Activated T-helper 9 cell treated with anti-CD3 and anti-CD28 coated beads, Interleukin-2, amount 50 U/mL, for 16 hours (primary cell): Measurements from ENCODE around the gene CNKSR3.
"Not testable (repeated sequence)": the region's sequence is repeated elsewhere in the genome, so short reads cannot be mapped to it uniquely, and the experiment has no call there.

Experiments
- DNase-seq: peaks from one replicate; pipeline ENCODE4 v3.0.0-alpha.2; 2020; ENCODE audit warnings: low read depth

Gene CNKSR3

DNA sequence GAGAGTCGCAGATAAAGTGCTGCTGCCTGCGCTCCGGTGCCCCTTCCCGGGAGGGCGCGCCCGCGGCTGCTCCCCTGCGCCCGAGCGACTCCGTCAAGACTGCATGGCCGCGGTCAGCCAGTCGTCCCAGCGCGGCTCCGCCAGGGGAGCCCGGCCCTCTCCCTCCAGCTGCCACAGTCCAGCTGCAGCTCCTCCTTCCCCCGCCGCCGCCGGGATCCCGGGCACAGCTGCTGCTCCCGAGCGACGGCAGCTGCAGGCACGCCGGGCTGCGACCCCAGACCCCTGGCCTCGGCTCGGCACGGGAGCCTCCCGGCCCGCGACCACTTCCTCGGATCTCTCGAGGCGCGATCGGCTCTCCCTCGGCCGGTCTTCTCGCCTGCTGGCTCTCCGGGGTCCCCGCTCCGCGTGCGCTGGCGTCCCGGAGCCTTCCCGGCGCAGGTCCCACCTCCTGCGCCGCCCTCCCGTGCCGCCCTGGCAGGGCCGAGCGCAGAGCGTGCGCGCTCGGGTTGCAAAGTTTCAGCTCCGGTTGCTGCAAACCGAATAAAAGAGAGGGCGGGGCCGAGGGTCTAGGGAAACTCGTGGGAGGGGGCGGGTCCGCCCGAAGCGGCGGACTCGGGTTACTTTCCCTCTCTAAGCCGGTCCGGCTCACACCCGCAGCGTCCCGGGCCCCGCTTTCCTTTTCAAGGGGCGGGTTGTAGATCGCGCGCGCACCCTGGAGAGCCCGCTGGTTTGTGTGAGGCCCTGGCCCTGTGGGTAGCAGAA is at the start of gene CNKSR3:
TSS of gene CNKSR3 (minus strand) at position 542 of the 762 bp plus-strand sequence. CDS start 571 bp downstream, outside the sequence.
- no peak for DNase-seq

DNA sequence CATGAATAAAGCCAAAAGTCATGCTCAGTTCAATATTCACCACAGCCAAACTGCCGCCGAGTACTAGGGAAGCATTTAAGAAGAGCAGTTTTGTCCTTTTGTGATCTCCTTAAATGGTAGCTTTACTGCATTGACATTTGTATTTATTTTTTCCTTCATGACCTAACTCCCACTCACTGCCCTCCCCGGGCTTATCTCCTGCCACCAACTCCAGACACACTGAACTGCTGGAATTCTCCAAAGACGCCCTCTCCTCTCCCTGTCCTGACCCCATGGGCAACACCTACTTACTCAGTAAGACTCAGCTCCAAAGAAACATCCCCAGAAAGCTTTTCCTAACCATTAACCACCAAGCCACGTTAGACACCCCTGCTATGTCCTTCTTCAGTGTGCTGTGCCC is 48.5 kb upstream of the CNKSR3 start:
- DNase-seq = no peak

DNA sequence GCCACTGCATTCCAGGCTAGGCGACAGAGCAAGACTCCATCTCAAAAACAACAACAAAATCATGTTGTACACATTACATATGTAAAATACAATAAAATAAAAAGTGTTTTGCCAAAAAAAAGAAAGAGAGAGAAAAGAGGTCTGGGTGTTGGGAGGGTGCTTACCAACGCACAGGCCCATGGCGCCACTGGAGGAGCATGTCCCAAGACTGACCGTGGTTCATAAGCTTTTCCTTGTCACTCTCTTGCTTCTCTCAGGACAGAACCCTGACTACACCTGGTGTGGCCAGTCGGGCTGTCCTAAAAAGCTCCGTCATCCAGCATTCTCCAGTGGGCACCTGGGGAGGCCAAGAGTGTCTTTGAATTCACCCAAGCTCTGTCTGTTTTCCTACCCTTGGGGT is 48.0 kb upstream of the CNKSR3 start:
- no peak for DNase-seq

DNA sequence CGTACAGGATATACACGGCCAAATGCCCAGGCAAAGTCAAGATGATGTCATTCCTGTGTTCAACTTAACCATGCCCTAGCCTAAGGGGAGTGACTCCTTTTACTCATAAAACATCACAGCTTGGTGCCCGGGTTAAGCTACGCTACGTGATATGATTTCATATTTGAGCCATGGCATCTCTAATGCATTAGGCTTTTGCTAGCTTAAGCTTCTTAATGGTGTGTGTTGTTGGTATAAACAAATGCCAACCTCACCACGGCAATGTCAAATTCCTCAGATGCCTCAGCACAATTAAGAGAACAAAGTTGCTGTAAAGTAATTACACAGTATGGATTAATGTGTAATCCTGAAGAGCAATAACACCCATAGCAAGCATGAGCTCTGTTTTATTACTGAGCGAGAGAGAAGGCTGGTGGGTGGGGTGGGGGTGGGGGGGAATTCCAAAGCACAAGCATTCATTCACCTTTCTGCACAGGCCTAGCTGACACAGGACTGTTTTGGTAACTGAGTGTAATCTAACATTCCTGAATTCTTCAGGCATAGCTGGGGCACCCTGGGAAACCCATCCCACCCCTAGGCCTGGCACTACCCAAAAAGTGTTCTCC is 44.7 kb upstream of the CNKSR3 start:
- DNase-seq = no peak

DNA sequence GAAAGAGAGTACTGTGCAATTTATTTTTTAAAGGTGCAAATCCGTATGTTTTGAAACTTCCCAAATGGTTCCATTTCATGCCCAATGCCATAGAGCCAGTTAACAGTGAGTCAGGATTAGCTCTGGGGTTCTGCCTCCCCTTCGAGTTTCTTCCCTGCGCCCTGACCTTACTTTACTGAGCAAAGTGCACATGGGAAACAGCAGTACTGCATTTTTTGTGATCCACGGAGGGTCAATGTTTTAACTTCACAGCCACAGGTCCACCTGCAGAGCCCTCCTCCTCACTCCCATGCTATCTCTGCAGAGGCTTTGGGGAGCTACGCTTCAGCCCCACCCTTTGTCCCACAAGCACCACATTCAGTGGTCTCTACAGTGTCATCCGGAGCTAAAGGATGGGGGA is 44.0 kb upstream of the CNKSR3 start:
- DNase-seq = no peak

DNA sequence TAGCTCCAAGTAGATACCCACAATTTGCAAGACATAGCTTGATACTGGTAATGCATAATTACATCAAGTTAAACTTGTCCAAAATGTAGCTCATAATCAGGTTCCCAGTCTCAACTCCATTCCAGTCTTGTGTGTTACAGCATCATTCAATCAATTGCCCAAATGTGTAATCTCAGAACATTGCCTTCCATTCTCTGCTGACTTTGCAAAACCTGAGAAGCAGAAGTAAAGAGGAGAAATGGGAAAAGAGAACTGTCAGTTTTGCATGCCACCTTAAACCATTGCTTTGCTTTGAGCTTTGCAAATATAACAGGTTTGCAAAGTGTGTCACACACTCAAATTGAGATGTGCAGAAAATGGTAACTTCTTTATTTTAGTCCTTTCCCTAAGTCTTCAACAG is 40.3 kb upstream of the CNKSR3 start:
- DNase-seq = no peak

DNA sequence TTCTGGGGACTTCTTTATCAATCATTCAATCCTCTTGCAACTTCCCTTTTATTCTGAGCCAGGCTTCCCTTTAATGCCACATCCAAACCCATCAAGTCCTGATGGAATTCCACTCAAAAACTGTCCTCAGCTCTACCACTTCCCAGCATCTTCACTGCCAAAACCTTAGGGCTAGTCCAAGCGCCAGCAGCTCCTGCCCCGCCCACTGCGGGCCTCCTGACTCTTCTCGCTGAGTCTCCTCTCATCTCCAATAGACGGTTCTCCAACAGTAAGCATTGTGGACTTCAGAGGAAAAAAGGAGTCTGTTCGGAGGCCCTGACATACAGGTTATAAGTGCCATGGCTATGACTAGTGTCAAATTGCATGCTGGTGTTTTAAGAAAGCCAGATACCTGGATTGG is 38.7 kb upstream of the CNKSR3 start:
- no peak for DNase-seq

DNA sequence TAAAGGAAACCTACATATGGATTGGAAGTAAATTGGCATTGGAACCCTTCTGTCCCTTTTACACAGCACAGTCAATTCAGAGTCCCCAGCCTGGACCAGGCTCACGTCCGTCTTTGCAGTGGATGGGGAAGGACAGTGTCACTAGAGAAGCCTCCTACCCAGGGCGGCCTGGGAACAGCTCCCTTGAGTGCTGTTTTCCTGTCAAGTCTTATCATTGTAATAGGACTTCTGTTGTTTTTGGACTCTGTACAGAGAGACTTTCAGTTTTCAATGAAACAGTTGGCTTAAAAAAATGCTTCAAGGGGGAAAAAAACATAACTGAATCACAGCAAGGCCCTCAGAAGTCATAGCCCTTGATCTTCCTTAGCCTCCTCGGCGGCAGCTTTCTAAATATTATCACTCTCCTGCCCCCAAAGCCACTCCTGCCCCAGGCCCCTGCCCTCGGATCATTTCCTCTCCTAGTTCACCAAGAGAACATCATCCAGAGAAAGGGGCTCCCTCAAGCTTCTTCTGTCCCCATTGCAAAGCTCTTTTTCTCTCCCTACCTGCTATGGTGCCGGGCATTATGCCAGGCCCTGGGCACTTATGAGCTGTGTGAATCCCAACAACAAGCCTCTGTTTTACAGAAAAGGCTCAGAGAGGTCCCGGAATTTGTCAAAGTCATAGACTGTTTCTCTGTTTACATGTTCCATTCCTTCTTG is 37.8 kb upstream of the CNKSR3 start:
- DNase-seq = no peak

DNA sequence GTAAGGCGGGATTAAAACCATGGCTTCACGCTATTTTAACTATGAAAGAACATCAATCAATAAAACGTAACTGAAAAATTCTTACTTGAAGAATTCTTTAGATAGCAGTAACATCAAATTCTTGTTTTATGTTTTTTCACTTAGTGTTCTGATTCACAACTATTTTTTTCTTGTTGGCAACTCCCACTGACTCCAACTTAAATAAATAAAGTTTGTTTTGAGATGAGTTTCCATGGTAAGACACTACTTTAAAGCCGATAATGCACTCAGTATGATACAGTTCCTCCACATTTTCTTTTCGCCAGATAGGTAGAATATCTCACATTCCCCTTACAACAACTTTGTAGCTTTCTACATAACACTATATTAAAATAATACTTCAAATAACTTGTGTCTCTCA is 33.1 kb upstream of the CNKSR3 start:
- no peak for DNase-seq

DNA sequence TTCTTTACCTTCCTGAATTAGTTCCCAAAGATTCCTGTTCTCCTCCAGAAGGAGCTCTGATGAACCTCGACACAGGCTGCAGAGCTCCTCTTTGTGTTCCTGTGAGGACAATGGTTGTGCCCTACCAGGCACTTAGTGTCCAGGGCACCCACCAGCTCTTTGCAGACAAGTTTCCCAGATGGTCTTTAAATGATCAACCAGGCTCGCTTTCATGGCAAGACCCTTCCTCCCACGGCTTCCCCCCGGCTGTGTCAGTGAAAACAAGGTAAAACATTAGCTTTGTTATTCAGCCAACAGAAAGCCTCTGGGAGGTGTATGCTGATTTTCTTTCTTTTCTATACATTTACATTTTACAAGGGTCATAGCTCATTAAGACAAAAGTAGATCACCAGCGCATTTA is 32.3 kb upstream of the CNKSR3 start:
- DNase-seq = no peak

DNA sequence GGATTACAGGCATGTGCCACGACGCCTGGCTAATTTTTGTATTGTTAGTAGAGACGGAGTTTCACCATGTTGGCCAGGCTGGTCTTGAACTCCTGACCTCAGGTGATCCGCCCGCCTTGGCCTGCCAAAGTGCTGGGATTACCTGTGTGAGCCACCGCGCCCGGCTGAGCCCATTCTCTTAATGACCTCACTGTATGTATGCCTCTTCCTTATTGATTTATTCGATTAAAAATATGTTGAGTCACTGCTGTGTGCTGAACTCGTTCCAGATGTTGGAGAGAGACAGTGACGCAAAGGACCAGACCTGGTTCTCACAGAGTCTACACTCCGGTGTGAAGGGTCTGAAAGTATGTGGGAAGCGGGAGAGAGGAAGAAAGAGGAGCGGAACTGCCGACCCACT is 31.4 kb upstream of the CNKSR3 start:
- DNase-seq = not testable (repeated sequence)

DNA sequence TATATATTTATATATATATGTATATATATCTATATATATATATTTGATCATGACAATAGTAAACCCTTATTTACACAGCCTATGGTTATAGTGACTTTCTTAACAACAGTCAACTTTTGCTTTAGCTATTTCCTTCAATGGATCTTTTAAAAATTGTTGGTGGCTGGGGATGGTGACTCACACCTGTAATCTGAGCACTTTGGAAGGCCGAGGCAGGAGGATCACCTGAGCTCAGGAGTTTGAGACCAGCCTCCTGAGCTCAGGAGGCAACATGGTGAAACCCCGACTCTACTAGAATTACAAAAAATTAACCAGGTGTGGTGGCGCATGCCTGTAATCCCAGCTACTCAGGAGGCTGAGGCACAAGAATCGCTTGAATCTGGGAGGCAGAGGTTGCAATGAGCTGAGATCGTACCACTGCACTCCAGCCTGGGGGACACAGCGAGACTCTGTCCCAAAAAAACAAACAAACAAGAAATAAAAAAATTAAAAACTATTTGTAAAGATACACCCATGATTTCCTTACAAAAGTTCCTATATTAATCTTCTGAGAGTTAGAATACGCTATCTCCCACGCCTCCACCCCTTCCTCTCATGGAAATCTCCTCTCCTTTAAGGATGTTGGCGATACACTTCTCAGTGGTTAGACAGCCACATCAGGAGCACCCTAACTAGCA is 29.2 kb upstream of the CNKSR3 start:
- no peak for DNase-seq

DNA sequence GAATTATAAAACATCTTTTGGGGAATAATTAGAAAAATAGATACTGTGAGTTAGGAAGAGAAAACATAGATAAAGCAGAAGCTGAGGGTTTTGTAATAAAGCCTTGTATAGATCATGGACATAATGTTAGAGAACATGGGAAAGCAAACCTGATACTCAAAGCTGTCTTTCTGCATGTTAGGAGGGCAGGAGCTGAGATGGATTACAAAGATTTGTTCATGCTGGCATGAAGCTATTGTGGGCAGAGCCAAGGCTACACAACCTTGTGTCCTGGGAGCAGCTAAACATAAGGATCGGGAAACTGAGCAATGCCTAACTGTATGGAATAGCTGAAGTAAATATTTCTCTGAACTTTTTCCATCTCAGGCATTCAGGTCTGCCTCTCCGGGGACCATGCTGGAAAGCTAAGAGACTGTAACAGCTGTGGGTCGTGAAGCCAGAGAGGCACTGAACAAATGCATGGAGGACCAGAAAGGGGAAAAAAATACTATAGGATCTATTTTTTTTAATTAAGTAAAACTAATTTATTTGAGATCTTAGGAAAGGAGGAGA is 28.2 kb upstream of the CNKSR3 start:
- no peak for DNase-seq

DNA sequence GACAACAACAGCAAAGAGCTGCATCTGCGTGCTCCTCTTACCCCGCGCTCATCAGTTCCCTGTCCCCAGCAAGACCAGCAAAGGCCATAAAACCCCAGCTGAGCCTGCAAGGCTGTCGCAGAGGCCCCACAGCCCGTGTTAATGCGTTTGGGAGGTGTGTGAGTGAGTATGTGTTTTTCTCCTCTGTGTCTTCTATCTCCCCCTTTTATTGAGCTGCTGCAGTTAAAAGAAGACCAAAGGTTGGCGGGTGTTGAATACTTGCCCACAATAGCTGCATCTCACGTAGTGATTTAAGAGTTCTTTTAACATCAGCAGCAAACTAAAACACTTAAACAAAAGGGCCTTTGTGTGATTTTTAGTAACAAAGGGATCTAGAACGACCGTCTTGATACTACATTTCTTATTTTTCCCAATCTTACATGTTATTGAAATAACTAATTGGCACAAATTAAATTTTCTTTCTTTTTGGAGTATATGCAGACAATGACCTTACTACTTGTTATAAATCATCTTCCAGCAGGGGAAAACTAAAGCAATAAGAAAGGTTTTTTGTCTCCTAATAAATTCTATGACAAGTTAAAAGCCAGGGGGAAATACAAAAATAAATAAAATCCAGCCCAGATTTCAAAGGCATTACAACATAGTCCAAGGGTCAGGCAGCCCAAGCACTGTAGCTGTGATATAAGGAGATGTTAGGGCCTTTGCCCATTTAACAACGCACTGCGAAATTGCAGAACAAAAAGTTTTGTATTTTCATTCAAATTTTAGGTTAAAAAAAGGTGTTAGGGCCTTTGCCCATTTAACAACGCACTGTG is 27.2 kb upstream of the CNKSR3 start:
- no peak for DNase-seq

DNA sequence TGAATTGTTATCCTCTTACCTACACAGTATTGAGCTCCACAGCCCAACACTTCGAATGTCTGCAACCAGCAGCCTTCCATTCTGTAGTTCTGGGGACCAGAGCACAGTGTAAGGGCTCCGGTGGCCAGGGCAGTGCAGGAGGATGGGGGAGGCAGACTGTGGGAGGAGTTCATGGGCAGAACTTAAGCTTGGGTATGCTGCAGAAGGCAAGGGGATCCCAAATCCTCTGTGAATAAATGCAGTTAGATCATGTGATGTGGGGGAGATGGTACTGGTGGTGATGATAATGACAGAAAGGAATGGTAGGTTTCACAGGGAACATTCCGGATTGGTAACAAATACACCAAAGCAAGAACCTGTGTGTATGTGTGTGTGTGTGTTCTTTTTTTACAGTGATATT is 26.5 kb upstream of the CNKSR3 start:
- DNase-seq = no peak

DNA sequence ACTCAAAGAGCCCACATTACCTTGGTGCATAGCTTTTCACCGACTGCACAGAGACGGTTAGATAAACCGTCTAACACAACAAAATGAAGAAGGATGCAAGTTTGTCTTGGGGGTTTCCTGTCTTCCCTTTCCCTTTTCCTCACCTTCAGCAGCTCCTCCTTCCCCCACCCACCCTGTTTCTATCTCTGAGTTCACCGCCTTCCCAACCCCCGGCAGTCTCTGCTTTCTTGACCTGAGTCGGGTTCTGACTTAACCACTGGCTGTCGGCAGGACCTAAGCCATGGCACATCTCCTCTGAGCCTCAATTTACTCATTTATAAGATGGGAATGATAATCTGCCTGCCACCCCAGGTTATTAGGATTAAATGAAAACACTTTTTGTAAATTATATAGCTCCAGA is 25.8 kb upstream of the CNKSR3 start:
- DNase-seq = no peak

DNA sequence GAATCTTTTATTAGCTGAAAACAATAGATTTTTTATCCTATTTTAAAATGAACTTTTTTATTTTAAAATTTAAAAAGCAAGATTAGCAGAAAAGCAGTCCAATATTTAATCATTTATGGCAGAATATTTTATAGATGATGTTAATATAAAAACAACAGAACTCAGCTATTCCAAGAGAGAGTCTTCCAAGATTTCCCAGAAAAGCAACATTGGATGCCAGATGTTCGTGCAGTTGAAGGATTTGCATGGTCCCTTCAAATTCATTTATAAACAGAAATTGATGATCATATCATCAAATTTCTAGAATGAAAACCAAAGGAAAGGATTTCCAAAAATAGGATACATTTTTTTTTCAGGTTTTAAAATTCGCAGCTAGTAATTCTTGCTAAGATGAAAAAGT is 25.4 kb upstream of the CNKSR3 start:
- DNase-seq = no peak

DNA sequence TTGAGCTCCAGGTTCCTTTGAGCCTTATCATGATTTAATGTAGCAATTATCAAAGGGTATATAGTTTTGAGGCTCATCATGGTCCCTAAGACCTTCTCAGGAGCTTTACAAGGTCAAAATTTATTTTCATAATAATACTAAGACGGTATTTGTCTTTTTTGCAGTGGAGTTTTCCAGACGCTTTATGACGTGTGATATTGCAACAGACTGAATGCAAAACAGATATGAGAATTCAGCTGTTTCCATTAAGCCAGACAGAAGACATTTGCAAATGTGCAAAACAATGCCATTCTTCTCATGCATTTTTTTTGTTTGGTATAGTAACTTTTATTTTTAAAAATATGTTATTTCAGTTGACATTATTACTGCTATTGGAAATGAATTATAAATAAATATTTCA is 24.7 kb upstream of the CNKSR3 start:
- no peak for DNase-seq

DNA sequence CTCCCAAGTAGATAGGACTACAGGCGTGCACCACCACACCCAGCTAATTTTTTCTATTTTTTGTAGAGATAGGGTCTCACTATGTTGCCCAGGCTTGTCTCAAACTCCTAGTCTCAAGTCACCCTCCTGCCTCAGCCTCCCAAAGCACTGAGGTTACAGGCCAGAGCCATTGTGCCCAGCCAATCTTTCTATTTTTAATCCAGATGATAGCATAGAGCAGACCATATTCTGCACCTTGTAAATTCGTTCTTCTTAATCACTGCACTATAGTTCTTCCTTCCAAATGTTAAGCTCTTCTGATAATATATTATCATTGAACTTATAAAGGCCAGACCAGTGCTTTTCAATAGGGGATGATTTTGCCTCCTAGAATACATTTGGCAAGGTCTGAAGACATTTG is 24.0 kb upstream of the CNKSR3 start:
- no peak for DNase-seq

DNA sequence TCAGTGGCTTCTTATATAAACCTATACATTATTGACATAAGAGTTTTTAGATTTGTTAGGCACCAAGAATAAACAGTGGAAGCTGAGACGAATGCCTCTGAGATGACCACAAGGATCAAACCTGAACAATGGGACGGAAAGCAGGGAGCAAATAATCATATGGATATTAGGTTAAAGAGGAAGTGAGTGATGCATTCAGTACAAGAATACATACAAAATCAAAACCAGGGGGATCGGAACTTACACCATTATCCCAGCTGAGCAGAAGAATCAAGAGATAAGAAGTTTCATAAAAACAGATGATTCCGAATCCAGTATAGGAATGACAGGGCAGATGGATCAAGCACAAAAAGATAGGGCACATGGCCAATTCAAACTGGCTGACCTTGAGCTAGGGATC is 21.9 kb upstream of the CNKSR3 start:
- DNase-seq = no peak

DNA sequence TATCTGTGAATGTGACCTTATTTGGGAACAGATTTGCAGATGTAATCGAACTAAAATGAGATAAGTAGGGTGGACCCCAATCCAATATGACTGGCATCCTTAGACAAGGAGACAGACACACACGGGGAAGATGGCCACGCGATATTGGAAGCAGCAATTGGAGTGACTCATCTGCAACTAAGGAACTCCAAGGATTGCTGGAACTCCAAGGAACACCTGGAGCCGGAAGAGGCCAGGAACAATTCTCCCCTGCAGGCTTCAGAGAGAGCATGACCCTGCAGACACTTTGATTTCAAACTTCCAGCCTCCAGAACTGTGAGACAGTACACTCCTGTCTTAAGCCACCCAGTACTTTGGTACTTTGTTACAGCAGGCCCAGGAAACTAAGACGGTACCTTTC is 19.5 kb upstream of the CNKSR3 start:
- DNase-seq = no peak
